ENCODE measurements around the gene ZBTB26.

The ZBTB26 gene, protein sequence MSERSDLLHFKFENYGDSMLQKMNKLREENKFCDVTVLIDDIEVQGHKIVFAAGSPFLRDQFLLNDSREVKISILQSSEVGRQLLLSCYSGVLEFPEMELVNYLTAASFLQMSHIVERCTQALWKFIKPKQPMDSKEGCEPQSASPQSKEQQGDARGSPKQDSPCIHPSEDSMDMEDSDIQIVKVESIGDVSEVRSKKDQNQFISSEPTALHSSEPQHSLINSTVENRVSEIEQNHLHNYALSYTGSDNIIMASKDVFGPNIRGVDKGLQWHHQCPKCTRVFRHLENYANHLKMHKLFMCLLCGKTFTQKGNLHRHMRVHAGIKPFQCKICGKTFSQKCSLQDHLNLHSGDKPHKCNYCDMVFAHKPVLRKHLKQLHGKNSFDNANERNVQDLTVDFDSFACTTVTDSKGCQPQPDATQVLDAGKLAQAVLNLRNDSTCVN
- 1.5 to 9.6 (median 5.1) reads per million in 17 experiments for total RNA-seq

DNA sequence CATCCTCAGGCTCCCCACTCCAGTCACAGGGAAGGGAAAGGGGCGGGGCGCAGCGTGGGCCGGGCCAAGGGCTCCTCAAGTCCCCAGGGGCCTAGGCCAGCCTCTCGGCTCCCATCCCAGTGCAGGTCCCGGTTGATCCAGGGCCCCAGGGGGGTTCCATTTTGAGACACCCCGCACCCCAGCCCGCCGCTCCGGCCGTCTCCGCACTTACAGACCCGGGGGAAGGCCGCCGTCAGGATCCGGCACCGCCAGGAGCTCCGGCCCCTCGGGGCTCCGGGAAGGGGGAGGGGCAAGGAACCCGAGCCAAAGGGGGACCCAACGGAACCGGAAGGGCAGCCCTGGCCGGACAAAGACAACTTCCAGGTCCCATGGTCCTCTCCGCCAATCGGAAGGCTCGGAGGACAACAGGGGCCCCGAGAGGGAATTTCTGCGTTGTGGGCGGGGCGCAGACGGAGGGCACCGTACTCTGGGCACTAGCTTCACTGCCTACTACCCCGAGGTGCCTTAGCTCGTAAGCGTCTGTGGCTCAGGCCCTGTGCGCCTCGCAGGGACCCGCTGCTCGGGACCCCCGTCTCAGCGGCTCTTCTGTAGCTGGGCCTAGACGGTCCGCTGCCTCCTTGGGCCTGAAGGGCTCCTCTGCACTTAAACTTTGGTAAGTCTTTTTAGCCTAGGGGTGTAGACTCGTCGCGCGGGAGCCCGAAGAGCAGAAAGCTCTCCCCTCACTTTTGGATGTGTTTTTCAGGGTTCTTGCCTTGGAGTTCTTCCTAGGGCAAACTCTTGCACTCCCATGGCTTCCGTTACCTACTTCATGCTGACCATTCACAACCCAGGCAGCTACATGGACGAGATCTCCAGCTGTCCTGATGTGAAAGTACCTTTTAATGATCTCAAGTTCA is at the start of gene ZBTB26:
ZBTB26 (minus strand) TSS at position 287 of the 896 bp plus-strand sequence. CDS start 11,578 bp downstream, outside the sequence.
- DNase-seq: peak; percentile 94 to 97 (median 97)

DNA sequence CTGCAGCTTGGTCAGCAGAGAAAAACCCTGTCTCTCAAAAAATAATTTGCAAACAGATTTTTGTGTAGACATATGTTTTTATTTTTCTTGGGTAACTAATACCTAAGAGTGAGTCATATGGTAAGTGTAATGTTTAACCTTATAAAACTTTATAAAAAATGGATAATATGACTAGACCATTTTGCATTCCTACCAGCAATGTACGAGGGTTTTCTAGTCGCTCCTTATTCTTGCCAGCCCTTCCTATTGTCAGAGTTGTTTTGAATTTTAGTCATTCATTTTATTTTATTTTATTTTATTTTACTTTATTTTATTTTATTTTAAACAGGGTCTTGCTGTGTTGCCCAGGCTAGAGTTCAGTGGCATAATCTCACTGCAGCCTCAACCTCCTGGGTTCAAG is 47.3 kb upstream of the ZBTB26 start:
- DNase-seq: no peak

DNA sequence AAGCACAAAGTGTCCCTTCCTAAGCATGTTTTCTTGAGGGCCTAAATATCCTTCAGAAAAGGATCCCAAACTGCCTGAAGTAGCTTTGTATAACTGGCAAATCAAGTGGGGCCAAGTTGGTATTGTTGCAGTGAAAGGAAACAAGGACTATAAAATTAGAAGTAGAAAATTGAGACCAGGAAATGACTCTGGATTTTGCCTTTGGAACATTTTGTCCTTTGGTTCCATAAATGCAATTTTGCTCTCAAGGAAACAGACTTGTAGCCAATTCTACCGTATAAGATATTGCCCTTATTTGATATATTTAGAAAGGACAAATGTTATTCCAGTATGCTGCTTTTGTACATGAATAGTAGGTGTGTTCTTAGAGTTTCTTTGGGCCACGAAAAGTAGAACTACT is 43.9 kb upstream of the ZBTB26 start:
- DNase-seq: no peak

DNA sequence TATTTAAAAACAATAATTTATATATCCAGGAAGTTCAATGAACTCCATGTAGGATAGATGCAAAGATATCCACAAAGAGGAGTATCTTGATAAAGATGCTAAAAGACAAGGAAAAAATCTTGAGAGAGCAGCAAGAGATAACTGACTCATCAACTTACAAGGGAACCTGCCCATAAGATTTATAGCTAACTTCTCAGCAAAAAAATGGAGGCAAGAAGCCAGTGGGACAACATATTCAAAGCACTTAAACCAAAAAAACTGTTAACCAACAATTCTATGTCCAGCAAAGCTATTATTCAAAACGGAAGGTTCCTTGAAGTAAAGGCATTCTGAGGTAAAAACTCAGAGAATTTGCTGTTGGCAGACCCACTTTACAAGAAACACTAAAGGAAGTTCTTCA is 29.8 kb upstream of the ZBTB26 start:
- no peak for DNase-seq

DNA sequence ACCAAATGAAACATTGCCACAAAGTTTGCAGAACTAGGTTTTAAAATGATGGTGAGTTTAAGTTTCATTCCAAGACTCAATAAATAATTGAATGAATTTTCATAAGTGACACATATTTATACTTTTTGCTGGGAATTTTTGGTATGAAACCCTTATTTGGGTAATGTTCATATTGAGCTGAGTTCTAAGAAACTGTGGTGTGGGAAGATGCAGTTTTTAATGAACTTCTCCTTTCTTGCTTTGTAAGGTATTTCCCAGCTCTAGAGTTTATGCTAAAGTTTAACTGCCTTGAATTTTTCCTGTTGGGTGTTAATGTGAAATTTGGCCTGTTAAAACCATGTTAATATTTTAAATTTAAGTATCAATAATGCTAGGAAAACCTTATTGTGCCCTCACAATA is 24.6 kb upstream of the ZBTB26 start:
- DNase-seq: peak in 2 of 4 experiments; percentile 19 to 23

DNA sequence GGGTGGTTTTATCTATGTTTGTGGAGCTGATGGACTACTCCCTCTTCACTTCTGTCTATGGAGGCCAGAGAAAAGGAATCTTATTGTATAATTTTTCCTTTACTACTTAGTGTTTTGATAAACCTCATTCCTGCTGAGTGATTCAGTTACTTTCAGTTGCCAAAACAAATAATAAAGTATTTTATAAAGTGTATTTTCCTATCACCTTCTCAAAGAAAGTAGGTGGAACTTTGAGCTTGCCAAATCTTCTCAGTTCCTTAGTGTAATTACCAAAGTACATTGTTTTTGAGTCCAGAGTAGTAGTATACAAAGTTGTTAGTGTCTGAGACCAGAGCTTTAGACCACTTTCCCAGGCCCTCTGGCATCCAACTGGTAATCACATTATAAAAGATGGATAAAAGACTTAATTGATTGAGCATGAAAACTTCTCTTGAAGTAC is 23.0 kb upstream of the ZBTB26 start:
- no peak for DNase-seq

DNA sequence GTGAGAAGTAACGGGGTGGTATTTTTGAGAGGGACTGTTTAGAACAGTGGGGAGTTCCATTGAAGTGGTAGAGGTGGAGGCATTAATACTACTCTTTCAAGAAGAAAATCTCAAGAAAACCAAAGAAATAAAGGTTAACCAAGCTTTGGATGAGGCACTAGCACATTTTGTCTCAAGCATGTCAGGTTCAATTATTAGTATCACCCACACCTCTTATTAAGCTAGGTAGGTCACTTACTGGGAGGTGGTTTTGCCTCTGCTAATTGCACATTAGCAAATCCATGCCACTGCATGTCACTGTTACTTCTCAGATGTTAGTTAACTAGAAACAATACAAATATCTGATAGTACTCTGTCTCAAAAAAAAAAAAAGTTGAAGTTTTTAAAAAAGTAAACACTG is 19.7 kb upstream of the ZBTB26 start:
- DNase-seq: no peak

DNA sequence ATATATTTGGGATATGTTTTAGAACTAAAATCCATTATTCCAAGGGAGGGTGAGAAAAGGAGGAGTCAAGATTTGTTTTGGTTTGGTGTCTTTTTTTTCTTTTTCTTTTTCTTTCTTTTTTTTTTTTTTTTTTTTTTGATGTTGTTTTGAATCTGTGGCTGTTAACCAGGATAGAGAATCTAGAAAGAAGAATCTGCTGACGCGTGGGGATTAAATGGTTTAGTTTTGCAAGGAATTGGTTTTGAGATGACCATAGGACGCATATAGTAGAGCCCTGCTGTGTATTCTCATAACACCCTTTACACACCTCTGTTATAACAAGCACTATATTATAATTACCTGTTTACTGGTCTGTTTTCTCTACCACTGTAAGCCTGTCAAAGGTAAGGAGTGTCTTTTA is 19.0 kb upstream of the ZBTB26 start:
- DNase-seq: no peak

DNA sequence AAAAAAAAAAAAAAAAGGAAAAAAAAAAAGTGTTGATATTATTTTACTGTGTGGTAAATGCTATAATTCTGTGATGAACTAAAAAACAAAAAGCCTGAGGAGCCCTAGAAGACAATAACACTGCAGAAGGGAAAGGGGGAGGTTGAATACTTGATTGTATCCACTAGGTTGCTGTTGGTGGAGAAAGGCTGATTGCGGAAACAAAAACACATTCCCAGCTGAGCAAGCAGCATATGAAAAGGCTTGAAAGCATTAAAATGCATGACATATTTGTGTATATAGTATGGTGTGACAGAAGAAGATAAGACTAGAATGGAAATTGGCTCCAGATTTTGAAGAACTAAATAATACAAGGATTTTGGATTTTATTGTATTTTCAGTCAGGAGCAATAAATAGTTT is 18.4 kb upstream of the ZBTB26 start:
- DNase-seq: no peak

DNA sequence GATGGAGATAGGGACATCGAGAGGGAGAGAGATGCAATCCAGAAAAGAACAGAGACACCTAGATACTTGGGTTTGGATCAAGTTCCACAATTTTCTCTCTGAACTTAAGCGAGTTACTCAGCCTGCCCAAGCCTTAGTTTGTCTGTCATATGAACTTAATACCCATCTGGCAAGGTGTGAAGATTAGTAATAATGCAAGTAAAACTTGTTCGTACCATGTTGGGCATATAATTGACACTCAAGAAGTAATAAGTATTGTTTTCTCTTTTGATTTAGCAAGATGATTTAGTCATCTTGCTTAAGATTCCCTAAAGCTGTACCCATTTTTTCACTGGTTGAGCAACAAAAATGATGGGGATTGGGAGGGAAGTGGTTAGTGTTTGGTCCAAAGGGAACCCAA is 17.0 kb upstream of the ZBTB26 start:
- DNase-seq: no peak

DNA sequence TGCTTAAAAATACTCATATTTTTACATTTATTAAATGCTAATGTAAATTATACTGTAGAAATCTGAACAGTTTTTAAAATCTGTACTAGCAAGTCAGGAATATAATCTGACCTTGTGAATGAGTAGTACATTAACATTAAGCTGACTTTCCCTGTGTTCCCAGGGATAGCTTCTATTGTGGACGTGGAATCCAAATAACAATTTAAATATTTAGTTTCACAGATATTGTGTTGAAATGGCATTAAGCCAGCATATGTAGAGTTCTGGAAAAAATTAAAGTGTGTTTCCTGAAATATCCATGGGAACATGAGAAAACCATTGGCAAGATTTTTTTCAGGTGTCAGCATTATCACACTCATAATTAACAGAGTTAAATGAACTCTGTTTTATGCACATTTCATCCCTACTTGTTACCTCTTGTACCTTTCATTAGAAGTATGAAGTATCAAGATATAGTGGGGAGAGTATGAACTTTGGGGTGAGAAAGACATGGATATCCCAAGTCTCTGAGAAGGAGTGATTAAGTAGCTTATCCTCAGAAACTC is 15.2 kb upstream of the ZBTB26 start:
- no peak for DNase-seq

DNA sequence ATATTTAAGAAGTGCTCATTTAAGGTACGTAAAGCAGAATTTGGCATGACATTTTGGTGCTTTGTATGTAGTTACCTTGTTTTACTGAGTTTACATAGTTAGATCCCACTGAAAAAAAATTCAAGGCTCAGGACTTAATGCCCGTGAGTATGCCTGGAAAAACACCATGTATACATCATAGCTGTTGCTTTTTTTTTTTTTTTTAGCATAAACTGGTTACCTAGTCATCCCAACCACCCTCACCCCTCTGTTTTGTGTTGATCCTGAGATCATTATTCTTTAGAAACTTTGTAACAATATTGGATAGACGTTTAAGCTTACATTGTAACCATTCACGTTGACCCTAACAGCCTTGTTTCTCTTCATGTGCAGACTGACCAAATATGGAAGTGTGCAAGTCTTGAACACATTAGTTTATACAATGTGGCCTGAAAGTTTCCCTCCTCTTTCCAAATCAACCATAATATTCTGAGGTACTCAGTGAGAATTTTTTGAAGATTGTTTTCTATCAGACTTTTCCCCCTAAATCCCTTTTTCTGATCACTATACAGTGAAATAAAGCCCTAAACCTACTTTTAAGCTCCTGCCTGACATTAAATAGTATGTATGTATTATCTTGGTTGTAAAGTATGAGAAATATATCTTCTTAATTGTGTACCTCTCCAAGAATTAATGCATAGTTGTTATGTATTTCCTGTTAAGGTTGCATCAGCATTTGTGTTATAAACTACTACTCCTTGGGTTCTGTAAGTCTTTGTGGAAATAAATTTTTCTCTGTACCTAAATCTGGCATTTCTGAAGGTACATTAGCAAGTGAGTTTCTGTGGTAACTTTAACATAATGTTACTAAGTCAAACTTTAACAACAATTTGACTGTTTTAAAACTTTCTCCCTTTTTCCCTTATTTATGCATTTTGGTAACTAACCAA is 13.9 kb upstream of the ZBTB26 start:
- DNase-seq: no peak

DNA sequence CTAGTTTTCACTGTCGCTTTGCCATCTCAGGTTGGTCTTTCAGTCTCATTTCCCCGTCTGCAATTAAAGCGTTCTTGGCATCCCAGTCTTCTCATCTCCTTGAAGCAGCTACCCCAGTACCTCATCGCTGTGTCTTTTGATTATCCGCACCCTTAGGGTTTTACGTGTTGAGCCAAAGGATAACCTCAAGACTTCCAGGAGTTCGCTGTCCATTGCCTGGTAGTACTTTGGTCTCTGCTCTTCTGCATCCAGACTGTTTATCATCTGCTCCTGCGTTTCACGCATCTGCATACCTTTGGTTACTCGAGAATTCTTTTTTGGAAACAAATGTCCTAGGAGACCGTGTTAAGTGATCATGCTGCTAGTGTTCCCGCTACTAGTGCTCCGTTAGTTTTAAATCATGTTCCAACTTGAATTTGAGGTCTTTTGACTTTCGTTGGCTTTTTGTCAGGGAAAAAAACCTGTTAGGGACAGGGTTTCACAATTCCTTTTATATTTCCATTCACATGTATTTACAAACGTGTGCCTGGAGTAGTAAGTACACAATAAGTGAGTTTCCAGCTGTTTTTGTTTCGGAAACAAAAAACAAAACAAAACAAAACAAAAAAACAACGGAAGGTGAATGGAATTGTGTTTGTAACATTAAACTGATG is 10.4 kb upstream of the ZBTB26 start:
- DNase-seq: peak in 3 of 4 experiments; percentile 18 to 25 (median 20)

DNA sequence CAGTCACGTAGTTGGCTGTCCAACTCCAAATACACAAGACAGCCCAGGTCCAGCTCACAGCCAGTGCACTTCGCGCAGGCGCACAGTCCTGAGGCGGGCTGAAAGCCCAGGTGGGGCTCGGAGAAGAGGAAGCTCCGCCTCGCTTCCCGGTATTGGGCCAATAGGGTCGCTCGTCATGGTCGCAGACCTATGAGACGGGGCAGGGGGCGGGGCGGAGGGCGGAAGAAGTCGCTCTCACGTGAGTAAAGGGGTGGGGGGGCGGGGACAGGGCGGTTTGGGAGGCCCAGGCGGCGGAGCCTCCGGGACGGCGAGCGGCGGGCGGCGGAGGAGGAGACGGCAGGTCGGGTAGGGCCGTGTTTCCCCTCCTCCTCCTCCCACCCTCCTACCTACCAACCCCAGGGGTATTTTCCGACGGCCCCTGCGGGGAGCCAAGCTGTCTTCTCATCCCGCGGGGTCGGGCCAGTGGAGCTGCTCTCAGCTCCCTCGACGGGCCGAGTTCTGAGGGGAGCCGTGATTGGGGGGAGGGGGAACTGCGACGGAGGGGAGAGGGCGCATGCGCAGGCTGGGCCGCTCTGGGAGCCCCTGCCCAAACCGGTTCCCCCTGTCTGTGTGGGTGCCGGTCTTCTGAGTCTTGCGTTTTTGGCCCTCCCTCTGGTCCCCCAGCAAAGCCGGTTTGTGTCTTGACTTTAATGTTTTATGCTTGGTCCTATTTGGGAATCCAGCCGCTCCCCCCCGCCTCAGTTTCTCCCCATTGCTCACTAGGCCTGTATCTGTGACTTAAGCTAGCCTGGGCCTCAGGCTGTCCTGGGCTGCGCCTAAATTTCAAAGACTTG is 9.7 kb upstream of the ZBTB26 start, which contains the start of gene RABGAP1:
RABGAP1 (plus strand) TSS at position 272 of the 833 bp plus-strand sequence. CDS start 16,040 bp downstream, outside the sequence.
- peak; percentile 97 to 99 (median 98) for DNase-seq

DNA sequence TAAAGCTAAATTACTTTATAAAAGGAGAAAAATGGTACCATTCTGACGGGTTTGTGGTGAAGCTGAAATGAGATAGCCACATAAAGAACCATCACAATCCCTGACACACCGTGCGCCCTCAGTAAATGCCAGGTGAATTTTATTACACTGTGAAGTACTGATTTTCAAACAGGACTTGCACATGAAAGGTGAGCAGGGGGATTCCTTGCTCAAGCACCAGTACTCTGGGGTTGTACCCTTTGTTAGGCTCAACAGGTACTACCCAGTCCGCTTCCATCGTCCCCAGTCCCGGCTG is 9.1 kb upstream of the ZBTB26 start:
- DNase-seq: no peak

DNA sequence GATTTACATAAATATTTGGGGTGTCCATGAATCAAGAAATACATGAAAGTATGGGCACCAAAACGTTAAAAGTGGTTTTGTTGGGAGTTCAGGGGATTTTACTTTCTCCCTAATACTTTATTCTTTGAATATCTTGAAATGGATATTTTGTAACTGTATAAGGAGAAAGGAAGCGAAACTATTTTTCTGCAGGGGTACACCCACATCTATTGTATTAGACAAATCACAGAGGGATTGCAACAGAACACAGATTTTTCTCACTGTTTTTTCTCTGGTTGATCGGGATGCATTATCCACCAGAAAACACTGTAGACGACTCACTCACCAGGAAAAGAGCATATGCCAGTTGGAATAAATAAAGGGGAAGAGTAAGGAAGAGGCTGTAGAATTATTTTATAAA is 8.3 kb upstream of the ZBTB26 start:
- peak; percentile 13 to 70 (median 43) for DNase-seq

DNA sequence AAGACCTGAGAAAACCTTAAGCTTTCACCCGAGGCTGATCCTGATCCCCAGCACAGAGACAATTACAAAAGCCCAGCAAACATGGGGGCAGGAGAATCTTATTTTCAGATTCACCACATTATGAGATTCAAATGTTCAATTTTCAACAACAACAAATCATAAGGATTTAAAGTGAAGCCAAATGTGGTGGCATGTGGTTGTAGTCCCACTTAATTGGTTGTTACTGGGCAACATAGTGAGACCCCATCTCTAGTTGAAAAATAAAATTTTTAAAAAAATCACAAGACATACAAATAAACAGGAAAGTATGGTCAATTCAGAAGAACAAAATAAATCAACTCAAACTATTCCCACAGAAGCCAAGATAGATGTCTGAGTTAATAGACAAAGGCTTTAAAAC is 5.6 kb upstream of the ZBTB26 start:
- no peak for DNase-seq

DNA sequence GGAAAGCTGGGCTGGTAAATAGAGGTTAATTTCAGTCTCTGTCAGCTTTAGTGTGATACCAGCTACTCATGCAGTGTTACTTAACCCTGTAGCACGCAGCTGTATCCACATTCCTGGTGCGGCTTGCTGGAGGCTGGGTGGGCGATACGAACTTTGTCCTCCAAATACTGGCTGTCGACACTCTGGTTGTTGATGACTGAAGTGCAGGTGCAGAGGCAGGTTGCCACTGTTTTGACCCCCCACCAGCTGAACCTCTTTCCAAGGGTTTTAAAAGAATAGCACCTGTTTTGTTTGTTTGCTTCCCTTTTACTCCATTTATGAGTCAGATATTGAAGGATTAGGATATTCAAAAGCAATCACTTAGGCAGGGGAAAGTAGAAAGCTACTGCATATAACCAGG is 5.2 kb upstream of the ZBTB26 start:
- DNase-seq: no peak

DNA sequence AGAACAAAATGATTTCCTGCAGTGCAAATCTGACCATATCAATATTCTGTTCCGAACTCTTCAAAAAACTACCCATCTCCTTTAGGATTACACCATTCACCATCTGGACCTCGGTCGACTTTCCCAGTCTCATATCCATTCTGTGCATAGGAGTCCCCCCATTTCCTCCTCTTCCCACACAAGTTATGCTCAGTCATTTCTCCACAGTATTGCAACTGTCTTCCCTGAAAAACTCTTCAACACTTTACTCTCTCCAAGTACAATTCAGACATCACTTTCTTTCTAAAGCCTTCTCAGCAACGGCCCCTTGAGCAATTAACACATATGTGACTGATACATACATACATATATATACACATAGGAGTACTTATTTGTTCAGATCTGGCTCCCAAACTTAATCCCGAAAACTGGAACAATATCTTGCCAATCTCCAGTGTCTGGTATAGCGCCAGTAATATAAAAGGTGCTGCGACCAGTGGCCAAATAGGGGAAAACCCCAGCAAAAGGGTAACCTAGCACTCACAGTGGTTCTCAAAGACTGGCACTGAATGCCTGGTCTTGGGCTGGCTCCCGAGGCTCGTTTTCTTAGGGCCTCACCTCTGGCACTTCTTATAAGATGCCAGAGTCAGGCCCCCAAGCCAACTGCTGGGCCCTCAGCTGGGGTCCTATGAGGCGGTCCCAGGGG is 629 bp downstream of the ZBTB26 start:
- peak in 2 of 4 experiments; percentile 21 to 27 for DNase-seq

DNA sequence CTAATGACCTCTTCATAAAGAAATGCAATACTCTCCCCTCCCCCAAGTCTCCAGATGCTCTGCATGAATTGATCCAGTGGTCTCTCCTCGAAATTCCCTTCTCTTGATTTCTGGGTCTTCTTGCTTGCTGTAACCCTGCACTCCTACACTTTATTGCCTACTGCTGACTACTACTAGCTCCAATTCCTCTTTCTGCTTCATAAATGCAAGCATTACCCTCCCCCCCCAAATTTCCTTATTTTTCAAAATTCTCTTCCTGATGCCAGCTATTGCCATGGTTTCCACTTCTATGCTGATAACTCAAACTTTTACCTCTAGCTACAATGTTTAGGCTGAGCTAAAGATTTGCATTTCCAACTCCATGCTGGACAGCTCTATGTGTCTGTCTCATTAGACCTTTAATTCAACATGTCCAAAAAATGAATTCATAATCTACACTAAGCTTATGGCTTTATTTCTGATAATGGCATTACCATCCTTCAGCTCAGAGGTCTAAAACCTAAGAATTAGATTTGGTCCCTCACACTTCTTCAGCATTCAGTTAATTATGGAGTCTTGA is 1.4 kb downstream of the ZBTB26 start:
- DNase-seq: peak; percentile 45 to 78 (median 60)
